T-helper 2 cell treated with Interferon-gamma antibody and Interleukin-4, amounts not matched to agents 5 μg/mL and 100 μg/mL, for 36 hours (primary cell): ENCODE measurements around the gene DCDC2.
"Not testable (repeated sequence)": the region's sequence is repeated elsewhere in the genome, so short reads cannot be mapped to it uniquely, and the experiment has no call there.

Source experiments
- DNase-seq: peaks from one replicate; pipeline ENCODE4 v3.0.0; 2021; ENCODE audit warnings: low spot score
- H3K27ac Mint-ChIP-seq: one replicate; pipeline ENCODE4 v1.8.0; 2021; ENCODE audit warnings: mild to moderate bottlenecking, mixed read lengths
- H3K27me3 Mint-ChIP-seq: one replicate; pipeline ENCODE4 v1.8.0; 2021; ENCODE audit warnings: low read depth, mixed read lengths
- H3K36me3 Mint-ChIP-seq: one replicate; pipeline ENCODE4 v1.8.0; 2021; ENCODE audit warnings: low read depth, mixed read lengths
- H3K4me1 Mint-ChIP-seq: one replicate; pipeline ENCODE4 v1.8.0; 2021; ENCODE audit warnings: low read depth, mixed read lengths
- H3K4me3 Mint-ChIP-seq: one replicate; pipeline ENCODE4 v1.8.0; 2022; ENCODE audit warnings: mild to moderate bottlenecking, moderate library complexity, mixed read lengths
- H3K9me3 Mint-ChIP-seq: one replicate; pipeline ENCODE4 v1.8.0; 2021; ENCODE audit warnings: mixed read lengths

The DCDC2 gene

DNA sequence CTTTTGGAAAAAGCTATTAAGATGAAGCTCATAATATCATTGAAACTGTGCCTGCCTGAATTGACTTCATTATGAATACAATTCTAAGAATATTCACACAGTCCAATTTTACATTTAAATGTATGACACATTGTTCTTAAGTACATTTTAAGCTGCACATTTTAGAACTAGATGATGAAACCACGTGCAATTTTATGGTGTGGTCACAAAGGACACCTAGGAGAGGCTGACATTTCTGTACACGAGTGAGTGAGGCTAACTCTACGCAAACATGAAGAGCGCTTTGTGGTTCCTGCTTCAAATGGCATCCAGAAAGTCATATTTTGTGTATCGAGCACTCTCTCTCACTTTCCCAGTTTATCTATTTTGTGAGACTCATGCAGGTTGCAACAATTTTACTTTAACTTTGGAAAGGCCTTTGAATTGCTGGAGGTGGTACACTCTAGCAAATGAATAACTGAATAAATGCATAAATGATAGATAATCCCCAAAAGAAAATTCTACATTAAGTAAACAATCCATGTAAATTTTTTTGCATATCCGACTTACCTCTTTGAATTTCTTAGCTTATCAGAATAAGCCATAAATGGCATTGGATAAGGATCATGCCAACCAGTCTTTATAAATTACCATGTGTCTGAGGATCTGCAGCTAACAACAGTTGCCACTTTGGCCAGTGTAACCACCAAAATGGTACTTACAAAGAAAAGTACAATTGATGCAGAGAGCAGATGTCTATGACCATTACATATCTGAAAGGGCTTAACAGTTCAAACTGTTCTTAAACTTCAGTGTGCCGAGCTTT lies 134.5 kb downstream of the DCDC2 start:
- H3K4me1 Mint-ChIP-seq: no peaks in the 10 kb centered on the region
- H3K4me3 Mint-ChIP-seq: no peak overlapping the region
- H3K27ac Mint-ChIP-seq: no peak overlapping the region
- no peaks in the 10 kb centered on the region for H3K9me3 Mint-ChIP-seq
- no peak for DNase-seq
- no peaks in the 10 kb centered on the region for H3K36me3 Mint-ChIP-seq
- peaks cover 4% of the 10 kb centered on the region for H3K27me3 Mint-ChIP-seq

DNA sequence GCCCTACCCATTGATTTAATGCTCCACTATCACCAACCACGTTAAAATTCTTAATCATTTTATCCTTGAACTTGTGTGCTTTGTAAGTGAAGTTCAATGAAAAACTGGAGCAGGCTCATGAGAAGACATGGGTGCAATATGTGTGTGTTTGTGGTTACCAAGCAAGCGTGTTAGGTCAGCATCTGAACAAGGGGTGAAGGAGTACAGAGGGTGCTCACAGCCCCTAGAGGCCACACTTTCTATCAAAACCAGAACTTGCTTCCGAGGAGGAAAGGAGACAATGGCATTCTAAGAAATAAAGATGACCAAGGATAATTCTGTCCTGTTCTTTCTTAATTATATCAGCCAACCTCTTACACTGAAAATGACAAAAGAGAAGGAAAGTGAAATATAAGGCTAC lies 138.2 kb downstream of the DCDC2 start:
- Mint-ChIP-seq H3K27ac (no peak overlapping the region), H3K4me3 (no peak overlapping the region), H3K36me3 (no peaks in the 10 kb centered on the region), H3K9me3 (no peaks in the 10 kb centered on the region), H3K4me1 (no peaks in the 10 kb centered on the region), H3K27me3 (peaks cover 4% of the 10 kb centered on the region)
- no peak for DNase-seq

DNA sequence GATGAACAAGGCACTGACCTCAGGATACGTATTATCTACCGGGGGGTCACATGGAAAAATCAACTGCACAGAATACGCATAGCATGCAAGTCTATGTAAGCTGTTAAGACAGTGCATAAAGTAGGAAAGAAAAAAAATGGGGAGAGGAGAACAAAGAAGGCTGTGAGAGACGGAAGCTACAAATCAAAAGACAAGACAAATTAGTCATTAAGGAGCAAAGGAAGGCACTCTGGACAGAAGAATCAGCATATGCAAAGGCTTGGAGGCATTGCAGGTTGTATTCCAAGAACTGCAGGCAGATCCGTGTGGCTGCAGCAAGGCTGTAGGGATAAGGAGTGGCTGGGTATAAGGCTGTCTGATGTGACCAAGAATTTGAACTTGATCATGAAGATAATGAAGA lies 142.9 kb downstream of the DCDC2 start:
- DNase-seq: no peak
- H3K27ac Mint-ChIP-seq: no peak overlapping the region
- H3K4me3 Mint-ChIP-seq: no peak overlapping the region

DNA sequence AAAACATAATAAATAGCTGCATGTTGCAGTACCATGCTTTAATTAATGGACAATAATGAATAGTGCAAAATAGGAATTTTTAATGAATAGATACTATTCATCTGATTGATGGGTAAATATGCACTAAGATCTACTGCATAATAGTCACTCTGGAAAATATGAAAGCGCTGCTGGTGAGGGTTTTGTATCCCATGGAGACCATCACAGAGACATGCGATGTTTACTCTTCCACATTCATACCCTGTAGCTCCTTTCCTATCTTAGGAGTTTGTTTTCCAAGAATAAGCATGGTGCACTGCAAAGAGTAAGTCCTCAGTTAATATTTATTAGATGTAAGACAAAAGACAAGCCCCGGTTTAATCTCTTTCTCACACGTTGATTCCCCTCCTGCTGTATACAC lies 150.4 kb downstream of the DCDC2 start:
- H3K9me3 Mint-ChIP-seq: no peaks in the 10 kb centered on the region
- no peak overlapping the region for H3K27ac Mint-ChIP-seq
- no peak for DNase-seq
- no peaks in the 10 kb centered on the region for H3K4me1 Mint-ChIP-seq
- no peaks in the 10 kb centered on the region for H3K36me3 Mint-ChIP-seq
- H3K27me3 Mint-ChIP-seq: no peaks in the 10 kb centered on the region
- no peak overlapping the region for H3K4me3 Mint-ChIP-seq

More for the DNA sequence above, 142.9 kb downstream of the DCDC2 start:
- H3K9me3 Mint-ChIP-seq: no peaks in the 10 kb centered on the region
- H3K27me3 Mint-ChIP-seq: no peaks in the 10 kb centered on the region
- H3K36me3 Mint-ChIP-seq: no peaks in the 10 kb centered on the region
- H3K4me1 Mint-ChIP-seq: no peaks in the 10 kb centered on the region

DNA sequence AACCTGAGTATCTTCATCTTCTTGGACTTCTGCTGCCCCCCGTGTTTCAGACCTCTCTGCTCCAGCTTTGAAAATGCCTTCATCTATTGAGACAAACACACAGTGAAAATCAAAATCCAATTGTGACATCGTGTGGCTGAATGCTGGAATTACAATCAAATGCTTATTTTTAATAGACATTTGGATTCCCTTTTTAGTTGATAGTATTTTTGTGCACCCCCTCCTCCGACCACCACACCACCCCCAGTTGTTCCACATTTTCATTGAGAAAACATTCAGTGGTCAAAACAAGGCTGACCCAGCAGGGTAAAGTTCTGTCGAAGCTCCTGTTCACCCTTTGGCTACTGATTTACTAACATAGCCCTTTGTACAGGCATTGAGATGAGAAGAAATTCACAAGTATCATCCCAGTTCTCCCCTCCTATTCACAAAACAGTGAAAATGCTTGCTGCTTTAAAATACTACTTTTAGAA lies 152.8 kb downstream of the DCDC2 start:
- H3K27ac Mint-ChIP-seq: no peak overlapping the region
- DNase-seq: no peak
- H3K9me3 Mint-ChIP-seq: no peaks in the 10 kb centered on the region

DNA sequence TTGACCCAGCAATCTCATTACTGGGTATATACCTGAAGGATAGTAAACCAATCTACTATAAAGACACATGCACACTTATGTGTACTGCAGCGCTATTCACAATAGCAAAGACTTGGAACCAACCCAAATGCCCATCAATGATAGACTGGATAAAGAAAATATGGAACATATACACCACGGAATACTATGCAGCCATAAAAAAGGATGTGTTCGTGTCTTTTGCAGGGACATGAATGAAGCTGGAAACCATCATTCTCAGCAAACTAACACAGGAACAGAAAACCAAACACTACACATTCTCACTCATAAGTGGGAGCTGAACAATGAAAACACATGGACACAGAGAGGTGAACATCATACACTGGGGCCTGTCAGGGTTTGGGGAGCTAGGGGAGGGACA lies 153.7 kb downstream of the DCDC2 start:
- not testable (repeated sequence) for H3K36me3 Mint-ChIP-seq

More for the DNA sequence above, 152.8 kb downstream of the DCDC2 start:
- Mint-ChIP-seq H3K27me3 (peaks cover 6% of the 10 kb centered on the region), H3K4me1 (no peaks in the 10 kb centered on the region), H3K36me3 (no peaks in the 10 kb centered on the region), H3K4me3 (no peak overlapping the region)

DNA sequence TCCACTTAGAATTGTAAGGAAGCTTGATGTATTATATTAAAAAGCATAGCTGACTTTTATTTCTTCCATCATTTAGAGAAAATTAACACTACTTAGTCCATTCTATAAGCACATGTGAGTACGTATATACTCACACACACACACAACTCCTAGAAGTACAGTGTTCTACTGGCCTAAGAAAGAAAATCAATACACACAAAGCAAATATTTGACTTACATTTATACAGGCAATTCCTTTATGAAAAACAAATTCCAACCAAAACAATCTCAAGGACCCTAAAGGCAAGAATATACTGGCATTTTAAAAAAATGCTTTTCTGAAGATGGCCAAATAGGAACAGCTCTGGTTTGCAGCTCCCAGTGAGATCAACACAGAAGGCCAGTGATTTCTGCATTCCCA lies 160.0 kb downstream of the DCDC2 start:
- no peak for DNase-seq
- Mint-ChIP-seq H3K4me3 (no peak overlapping the region), H3K36me3 (no peaks in the 10 kb centered on the region), H3K27ac (no peak overlapping the region), H3K9me3 (no peaks in the 10 kb centered on the region), H3K27me3 (peaks cover 11% of the 10 kb centered on the region), H3K4me1 (no peaks in the 10 kb centered on the region)

More for the DNA sequence above, 153.7 kb downstream of the DCDC2 start:
- H3K9me3 Mint-ChIP-seq, H3K27ac Mint-ChIP-seq, DNase-seq, H3K4me1 Mint-ChIP-seq, H3K4me3 Mint-ChIP-seq, H3K27me3 Mint-ChIP-seq: not testable (repeated sequence)

DNA sequence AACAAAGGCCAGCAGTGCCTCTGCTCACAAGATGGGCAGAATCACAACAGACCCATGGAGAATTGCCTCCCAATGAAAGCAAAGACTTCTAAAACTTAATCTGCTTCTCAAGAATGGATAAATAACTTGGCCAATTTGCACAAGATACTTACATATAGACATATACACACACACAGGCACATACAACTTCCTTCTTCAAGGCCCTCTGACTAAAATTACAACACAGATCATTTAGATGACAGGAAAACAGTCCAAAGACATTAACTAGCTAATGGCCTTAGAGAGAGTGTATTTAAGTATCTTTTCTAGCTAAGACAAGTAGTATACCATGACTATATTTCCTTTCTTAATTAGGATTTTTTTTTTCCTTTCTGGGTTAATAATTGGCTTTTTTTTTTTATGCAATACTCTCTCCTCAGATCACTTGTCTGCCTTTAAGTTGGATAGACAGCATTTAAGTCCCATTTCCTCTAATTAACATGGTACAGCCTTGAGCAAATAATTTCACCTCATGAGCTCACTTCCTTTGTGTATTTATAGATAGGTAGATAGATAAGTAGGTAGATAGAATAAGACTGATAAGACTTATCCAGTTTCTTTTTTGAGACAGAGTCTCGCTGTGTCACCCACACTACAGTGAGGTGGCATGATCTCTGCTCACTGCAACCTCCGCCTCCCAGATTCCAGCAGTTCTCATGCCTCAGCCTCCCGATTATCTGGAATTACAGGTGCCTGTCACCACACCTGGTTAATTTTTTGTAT lies 161.8 kb downstream of the DCDC2 start:
- no peak overlapping the region for H3K27ac Mint-ChIP-seq

DNA sequence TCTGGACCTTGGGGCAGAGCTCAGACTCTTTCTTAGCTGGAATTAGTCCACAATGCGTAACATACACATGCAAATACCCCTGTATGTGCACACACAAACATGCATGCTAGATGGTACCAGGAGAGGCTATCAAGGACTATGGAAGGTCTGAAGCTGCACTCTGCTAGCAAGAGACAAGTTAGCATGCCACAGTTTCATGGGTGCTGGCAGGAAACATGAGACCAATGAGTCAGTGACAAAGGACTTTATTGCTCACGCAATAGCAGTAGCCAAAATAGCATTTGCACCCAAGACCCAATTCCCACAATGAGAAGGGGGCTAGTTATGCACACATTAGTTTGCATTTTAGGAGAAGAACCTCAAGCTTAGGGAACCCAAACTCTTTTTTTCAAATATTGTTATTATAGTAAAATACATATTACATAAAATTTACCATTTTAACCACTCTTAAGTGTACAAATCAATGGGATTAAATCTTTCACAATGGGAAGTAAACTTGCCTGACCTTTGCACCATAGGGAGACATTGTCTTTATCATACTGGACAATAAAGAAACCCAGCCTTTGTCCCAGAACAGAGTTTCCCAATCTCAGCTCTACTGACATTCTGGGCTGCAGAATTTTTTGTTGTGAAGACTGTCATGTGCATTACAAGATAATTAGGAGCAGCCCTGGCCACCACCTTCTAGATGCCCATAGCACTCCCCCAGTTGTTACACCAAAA lies 162.7 kb downstream of the DCDC2 start:
- H3K4me3 Mint-ChIP-seq: no peak overlapping the region
- no peak overlapping the region for H3K27ac Mint-ChIP-seq
- DNase-seq: no peak
- no peaks in the 10 kb centered on the region for H3K9me3 Mint-ChIP-seq
- H3K36me3 Mint-ChIP-seq: no peaks in the 10 kb centered on the region
- H3K4me1 Mint-ChIP-seq: no peaks in the 10 kb centered on the region
- peaks cover 6% of the 10 kb centered on the region for H3K27me3 Mint-ChIP-seq

More for the DNA sequence above, 161.8 kb downstream of the DCDC2 start:
- H3K36me3 Mint-ChIP-seq: no peaks in the 10 kb centered on the region
- peaks cover 6% of the 10 kb centered on the region for H3K27me3 Mint-ChIP-seq
- no peak overlapping the region for H3K4me3 Mint-ChIP-seq
- DNase-seq: no peak
- H3K4me1 Mint-ChIP-seq: no peaks in the 10 kb centered on the region
- H3K9me3 Mint-ChIP-seq: no peaks in the 10 kb centered on the region

DNA sequence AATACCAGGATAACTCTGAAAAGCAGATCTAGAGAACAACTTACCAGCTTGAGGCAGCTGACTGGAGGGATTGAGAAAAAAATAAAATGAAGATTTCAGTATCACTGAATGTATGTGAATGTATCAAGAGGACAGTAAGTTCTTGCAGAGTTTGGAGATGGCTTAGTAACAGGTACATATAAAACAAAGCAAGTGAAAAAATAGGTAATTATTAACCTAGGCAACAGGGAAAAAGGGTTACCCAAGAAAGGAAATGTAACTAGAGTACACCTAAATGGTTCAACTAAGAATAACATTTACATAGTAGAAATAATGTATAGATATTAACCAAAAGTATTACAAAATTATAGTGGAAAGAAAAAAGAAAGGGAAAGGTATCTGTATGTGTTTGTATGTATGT lies 164.5 kb downstream of the DCDC2 start:
- Mint-ChIP-seq H3K27me3 (peaks cover 6% of the 10 kb centered on the region), H3K27ac (no peak overlapping the region), H3K9me3 (no peaks in the 10 kb centered on the region), H3K4me1 (no peaks in the 10 kb centered on the region), H3K36me3 (no peaks in the 10 kb centered on the region), H3K4me3 (no peak overlapping the region)
- no peak for DNase-seq

DNA sequence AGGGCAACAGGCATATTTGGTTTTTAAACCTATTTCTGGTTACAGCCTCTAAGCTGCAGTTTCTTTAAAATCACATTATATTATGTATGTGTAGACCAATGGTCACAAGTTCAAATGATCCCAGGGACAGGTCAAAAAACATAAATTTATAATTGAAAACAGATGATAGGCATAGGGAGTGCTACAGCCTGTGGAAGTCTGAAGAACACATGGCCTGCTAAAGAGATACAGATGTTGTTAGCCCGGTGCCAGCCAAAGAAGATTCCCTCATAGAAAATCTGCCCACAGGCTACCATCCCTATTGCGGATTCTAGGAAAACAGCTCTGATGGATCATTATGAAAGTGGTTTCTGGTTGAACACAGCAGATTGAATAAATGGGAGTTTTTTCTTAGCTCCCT lies 166.5 kb downstream of the DCDC2 start:
- peaks cover 6% of the 10 kb centered on the region for H3K27me3 Mint-ChIP-seq
- no peak overlapping the region for H3K4me3 Mint-ChIP-seq
- H3K9me3 Mint-ChIP-seq: no peaks in the 10 kb centered on the region
- no peak for DNase-seq
- H3K36me3 Mint-ChIP-seq: no peaks in the 10 kb centered on the region
- H3K4me1 Mint-ChIP-seq: no peaks in the 10 kb centered on the region
- H3K27ac Mint-ChIP-seq: no peak overlapping the region

DNA sequence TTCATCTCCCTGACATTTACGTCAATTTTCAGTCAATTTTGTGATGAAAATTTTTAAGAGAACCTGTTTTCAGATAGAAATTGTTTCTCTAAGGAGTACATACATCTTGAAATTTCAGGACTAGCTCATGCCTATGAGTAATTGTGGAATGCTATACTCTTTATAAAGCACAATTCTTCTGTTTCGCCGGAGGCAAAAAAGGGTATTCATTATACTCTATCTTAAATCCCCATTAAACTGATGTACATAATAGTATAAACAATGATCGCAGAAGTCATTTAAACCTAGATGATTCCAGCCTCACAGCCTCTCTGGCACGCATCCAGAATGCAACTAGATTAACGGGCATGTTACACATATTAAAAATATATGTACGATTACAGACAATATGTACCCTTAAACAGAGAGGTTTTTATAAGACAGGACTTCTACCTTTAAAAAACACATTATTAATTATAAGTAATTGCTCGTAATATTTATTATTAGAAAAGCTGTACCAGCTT lies 169.2 kb downstream of the DCDC2 start:
- no peak for DNase-seq
- H3K4me1 Mint-ChIP-seq: no peaks in the 10 kb centered on the region
- H3K27me3 Mint-ChIP-seq: peaks cover 6% of the 10 kb centered on the region
- no peaks in the 10 kb centered on the region for H3K36me3 Mint-ChIP-seq
- H3K27ac Mint-ChIP-seq: no peak overlapping the region
- no peaks in the 10 kb centered on the region for H3K9me3 Mint-ChIP-seq
- no peak overlapping the region for H3K4me3 Mint-ChIP-seq

DNA sequence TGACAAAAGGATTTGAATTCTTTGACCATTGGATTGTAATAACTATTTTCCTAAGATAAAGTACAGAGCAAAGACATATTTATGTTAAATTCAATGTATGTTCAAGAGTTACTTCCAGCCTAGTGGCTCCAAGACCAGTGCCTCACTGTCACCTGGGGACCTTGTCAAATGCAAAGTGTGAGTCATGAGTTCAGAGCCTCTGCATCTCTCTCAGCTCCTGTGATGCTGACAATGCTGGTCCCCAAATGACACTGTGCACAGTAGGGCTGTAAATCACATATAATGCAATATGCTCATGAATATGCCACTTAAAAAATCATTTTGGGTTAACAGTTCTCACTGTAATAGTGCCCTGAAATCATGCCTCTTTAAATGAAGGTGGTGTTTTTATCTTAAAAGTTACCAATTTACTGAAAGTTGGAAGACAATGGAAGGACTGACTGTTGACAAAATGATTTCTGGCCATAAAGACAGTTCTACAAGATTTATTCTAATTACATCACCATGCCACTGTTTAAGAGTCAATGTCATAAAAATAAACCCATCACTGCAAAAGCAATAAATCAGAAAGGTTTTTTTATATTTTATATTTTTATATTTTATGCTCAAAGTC lies 169.8 kb downstream of the DCDC2 start:
- no peak overlapping the region for H3K27ac Mint-ChIP-seq
- no peaks in the 10 kb centered on the region for H3K9me3 Mint-ChIP-seq
- no peak for DNase-seq
- H3K27me3 Mint-ChIP-seq: peaks cover 3% of the 10 kb centered on the region
- no peaks in the 10 kb centered on the region for H3K36me3 Mint-ChIP-seq
- no peak overlapping the region for H3K4me3 Mint-ChIP-seq
- no peaks in the 10 kb centered on the region for H3K4me1 Mint-ChIP-seq
